Left colon (tissue), 2 donors: Measurements from ENCODE around the gene SPATA13. TPM values are rescaled to one million over a fixed set of nuclear protein-coding genes. Genes with fewer than 3 reads are reported as not detected.

Experiments
- ATAC-seq: fragments of 200-7000 bp; cut with Tn5 transposase; one replicate; pipeline ENCODE4 v1.9.1; 2020; ENCODE audit warnings: mild to moderate bottlenecking, moderate library complexity
- DNase-seq, 2 donors: peaks; one replicate each; pipeline ENCODE4 v3.0.0-alpha.2; 2020
- intact Hi-C, 2 donors: fragments of 100-400 bp; cut with DNase I in 1 of 2; cut with micrococcal nuclease in 1 of 2; formaldehyde crosslinking; loops; one replicate each; pipeline versions ENCODE4 v1.11.2 to v1.14.0; 2022; cut with DNase I, micrococcal nuclease
- microRNA-seq, 2 donors: library from miRNA; unstranded; fragments of <30 nt; microRNA quantifications; one replicate each; pipeline versions ENCODE4 v1.1.0 to v1.2.0, GENCODE V29; 2020
- total RNA-seq, 2 donors: library from RNA; stranded (reverse); fragmentation: NEBNext Ultra II Directional; extraction: Animal tissue kit (Norgen Biotek cat#: 25700); gene quantifications; one replicate each; pipeline ENCODE4 v1.2.1, GENCODE V29; 2021
- donor health status: DM: no; HTN: no; CAD: no.
- donor health status: DM: yes; HTN: yes; CAD: no.

Gene SPATA13
- total RNA-seq, 2 donors from 2014 or later: 36.5 to 37.3 TPM

- no peak for ATAC-seq
- DNase-seq: no peak
- intact Hi-C loops: loop anchor here in 1 of 2 donors (10.0 kb wide), 1 partner anchor 1419 kb away; no protein-coding TSS in a partner anchor
Observed at GRCh38 chr13:24353736-24354135, 193.2 kb downstream of the SPATA13 start.

- intact Hi-C loops: loop anchor here in 1 of 2 donors (10.0 kb wide), 1 partner anchor 1420 kb away; no protein-coding TSS in a partner anchor
- DNase-seq (no peak), ATAC-seq (no peak)
Observed at GRCh38 chr13:24355103-24355502, 194.6 kb downstream of the SPATA13 start.

GRCh38 chr13:24356270-24356669, 195.8 kb downstream of the SPATA13 start:
- intact Hi-C loops: loop anchor here in 1 of 2 donors (10.0 kb wide), 1 partner anchor 1421 kb away; no protein-coding TSS in a partner anchor

More at GRCh38 chr13:24356270-24356669, 195.8 kb downstream of the SPATA13 start:
- no peak for DNase-seq
- ATAC-seq: no peak

Small RNA genes lying within 50 kb of the gene (microRNA-seq; reads per million reads assigned to microRNA genes)
- 1.4 to 1.6 reads per million in 2 donors for gene MIR2276

Other genes starting within 250 kb of the SPATA13 start
- gene C1QTNF9, start 148.9 kb downstream of the SPATA13 start, total RNA-seq: under 1 TPM in 1 of 2 donors, not detected in 1; 0.45 TPM